ENCODE measurements around the gene GTF2A2. TPM values are rescaled to one million over a fixed set of nuclear protein-coding genes. Genes with fewer than 3 reads are reported as not detected.

The GTF2A2 gene
- polyA plus RNA-seq, 1 of the 3 experiments (the other 2 are of a cell fraction), result 77.4 TPM

- no peak overlapping the region for H3K9ac ChIP-seq
- no peak overlapping the region for H2AFZ ChIP-seq (ENCODE audit: low read depth)
- WGBS (ENCODE audit: low lambda C conversion rate), result 79% methylated on average over 4 of the region's 5 CpGs
- DNase-seq, result no peak
- no peaks in the 10 kb centered on the region for H3K9me2 ChIP-seq
- H3K4me1 ChIP-seq (ENCODE audit: control insufficient read depth in 1 of 2, insufficient read depth in 2 of 2, low read depth in 1 of 2, low read length in 1 of 2), result peaks cover 4% of the 10 kb centered on the region in 2 experiments; a peak in 2 of 4 replicates
- TF ChIP-seq FOXM1 (IDR thresholded peaks at IDR 0.05; ENCODE audit: low read depth) (no peak), RCOR1 (IDR thresholded peaks at IDR 0.05; ENCODE audit: low read length) (no peak), JUND (IDR thresholded peaks at IDR 0.05) (no peak), ELF1 (IDR thresholded peaks at IDR 0.05) (no peak), MXI1 (IDR thresholded peaks at IDR 0.05; ENCODE audit: low read depth, low read length) (no peak), GABPA (IDR thresholded peaks at IDR 0.05; ENCODE audit: low read depth) (no peak), YY1 (IDR thresholded peaks at IDR 0.05; ENCODE audit: low read depth) (no peak), GATA2 (CRISPR knock-in tag; IDR thresholded peaks at IDR 0.05) (no peak), RAD21 (IDR thresholded peaks at IDR 0.05; ENCODE audit: low read length) (no peak), RXRA (IDR thresholded peaks at IDR 0.05; ENCODE audit: borderline replicate concordance, low read depth) (no peak), EP300 (IDR thresholded peaks at IDR 0.05; ENCODE audit: borderline replicate concordance in 1 of 2, low read depth in 1 of 2, low read length in 1 of 2) (no peak), NRF1 (IDR thresholded peaks at IDR 0.05; ENCODE audit: low read depth, low read length) (no peak), NFIC (IDR thresholded peaks at IDR 0.05; ENCODE audit: borderline replicate concordance) (no peak), TEAD4 (IDR thresholded peaks at IDR 0.05; ENCODE audit: borderline replicate concordance, insufficient read depth) (no peak), EZH2phosphoT487 (IDR thresholded peaks at IDR 0.05; ENCODE audit: borderline replicate concordance, low read depth) (no peak)
- TF ChIP-seq, protein P1, sequence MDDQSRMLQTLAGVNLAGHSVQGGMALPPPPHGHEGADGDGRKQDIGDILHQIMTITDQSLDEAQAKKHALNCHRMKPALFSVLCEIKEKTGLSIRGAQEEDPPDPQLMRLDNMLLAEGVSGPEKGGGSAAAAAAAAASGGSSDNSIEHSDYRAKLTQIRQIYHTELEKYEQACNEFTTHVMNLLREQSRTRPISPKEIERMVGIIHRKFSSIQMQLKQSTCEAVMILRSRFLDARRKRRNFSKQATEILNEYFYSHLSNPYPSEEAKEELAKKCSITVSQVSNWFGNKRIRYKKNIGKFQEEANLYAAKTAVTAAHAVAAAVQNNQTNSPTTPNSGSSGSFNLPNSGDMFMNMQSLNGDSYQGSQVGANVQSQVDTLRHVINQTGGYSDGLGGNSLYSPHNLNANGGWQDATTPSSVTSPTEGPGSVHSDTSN (IDR thresholded peaks at IDR 0.05), result no peak
- TF ChIP-seq, protein P2, sequence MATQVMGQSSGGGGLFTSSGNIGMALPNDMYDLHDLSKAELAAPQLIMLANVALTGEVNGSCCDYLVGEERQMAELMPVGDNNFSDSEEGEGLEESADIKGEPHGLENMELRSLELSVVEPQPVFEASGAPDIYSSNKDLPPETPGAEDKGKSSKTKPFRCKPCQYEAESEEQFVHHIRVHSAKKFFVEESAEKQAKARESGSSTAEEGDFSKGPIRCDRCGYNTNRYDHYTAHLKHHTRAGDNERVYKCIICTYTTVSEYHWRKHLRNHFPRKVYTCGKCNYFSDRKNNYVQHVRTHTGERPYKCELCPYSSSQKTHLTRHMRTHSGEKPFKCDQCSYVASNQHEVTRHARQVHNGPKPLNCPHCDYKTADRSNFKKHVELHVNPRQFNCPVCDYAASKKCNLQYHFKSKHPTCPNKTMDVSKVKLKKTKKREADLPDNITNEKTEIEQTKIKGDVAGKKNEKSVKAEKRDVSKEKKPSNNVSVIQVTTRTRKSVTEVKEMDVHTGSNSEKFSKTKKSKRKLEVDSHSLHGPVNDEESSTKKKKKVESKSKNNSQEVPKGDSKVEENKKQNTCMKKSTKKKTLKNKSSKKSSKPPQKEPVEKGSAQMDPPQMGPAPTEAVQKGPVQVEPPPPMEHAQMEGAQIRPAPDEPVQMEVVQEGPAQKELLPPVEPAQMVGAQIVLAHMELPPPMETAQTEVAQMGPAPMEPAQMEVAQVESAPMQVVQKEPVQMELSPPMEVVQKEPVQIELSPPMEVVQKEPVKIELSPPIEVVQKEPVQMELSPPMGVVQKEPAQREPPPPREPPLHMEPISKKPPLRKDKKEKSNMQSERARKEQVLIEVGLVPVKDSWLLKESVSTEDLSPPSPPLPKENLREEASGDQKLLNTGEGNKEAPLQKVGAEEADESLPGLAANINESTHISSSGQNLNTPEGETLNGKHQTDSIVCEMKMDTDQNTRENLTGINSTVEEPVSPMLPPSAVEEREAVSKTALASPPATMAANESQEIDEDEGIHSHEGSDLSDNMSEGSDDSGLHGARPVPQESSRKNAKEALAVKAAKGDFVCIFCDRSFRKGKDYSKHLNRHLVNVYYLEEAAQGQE (IDR thresholded peaks at IDR 0.05; ENCODE audit: low read depth, low read length), result no peak
- TF ChIP-seq, protein P3, sequence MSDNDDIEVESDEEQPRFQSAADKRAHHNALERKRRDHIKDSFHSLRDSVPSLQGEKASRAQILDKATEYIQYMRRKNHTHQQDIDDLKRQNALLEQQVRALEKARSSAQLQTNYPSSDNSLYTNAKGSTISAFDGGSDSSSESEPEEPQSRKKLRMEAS (IDR thresholded peaks at IDR 0.05; ENCODE audit: low read depth), result no peak
- H3K4me3 ChIP-seq (ENCODE audit: low read depth in 2 of 2, low read length in 1 of 2), result no peak overlapping the region
- peaks cover under 1% of the 10 kb centered on the region for H3F3A ChIP-seq (replicated peaks; ENCODE audit: insufficient read depth)
- ChIA-PET CTCF (interaction anchor here (0.8 to 2.1 kb wide), 3 partner anchors 9 to 646 kb away, joined by 3 to 4 read pairs (median 3); partner anchors contain the start of gene BNIP2), POLR2A (interaction anchor here (0.6 kb wide), 1 partner anchor 10 kb away, joined by 3 read pairs; no protein-coding TSS in a partner anchor)
- peaks cover 54% of the 10 kb centered on the region for H4K20me1 ChIP-seq (ENCODE audit: insufficient read depth)
- no peaks in the 10 kb centered on the region for H3K27me3 ChIP-seq (ENCODE audit: insufficient read depth)
- peaks cover 65% of the 10 kb centered on the region for H3K79me2 ChIP-seq (ENCODE audit: insufficient read depth)
- no peak overlapping the region for H3K27ac ChIP-seq (ENCODE audit: low read depth in 2 of 2, low read length in 1 of 2)
- peaks cover 59 to 88% of the 10 kb centered on the region in 2 experiments for H3K36me3 ChIP-seq (replicated peaks in 1 of 2; ENCODE audit: control insufficient read depth in 1 of 2, insufficient read depth in 2 of 2, low read length in 1 of 2)
- no peaks in the 10 kb centered on the region for H3K9me3 ChIP-seq
- H3K4me2 ChIP-seq, result no peak overlapping the region
Measured at GRCh38 chr15:59680870-59681269, 23.6 kb upstream of the GTF2A2 start.

Measured in SK-N-SH (cell line).